Kidney epithelial cell (primary cell): Measurements from ENCODE around the gene BMPR1B. TPM values are rescaled to one million over a fixed set of nuclear protein-coding genes. Genes with fewer than 3 reads are reported as not detected.
"Not testable (repeated sequence)": the region's sequence is repeated elsewhere in the genome, so short reads cannot be mapped to it uniquely, and the experiment has no call there.

ENCODE experiments used
- DNase-seq: peaks from one replicate; pipeline ENCODE4 v3.0.0-alpha.2; 2010; ENCODE audit warnings: low read depth
- H3K27me3 ChIP-seq: 2 replicates; pipeline ENCODE4 v1.6.0; 2011; ENCODE audit warnings: low read length; ENCODE audit not compliant: control insufficient read depth, insufficient read depth
- H3K36me3 ChIP-seq: 2 replicates; pipeline ENCODE4 v1.5.1; 2011; ENCODE audit warnings: low read length; ENCODE audit not compliant: control insufficient read depth, insufficient read depth
- H3K4me3 ChIP-seq: 2 replicates; pipeline ENCODE4 v1.5.1; 2011; ENCODE audit warnings: low read depth, mild to moderate bottlenecking, control low read depth, low read length
- total RNA-seq: library from RNA; depleted of rRNA; stranded (reverse); fragments of >200 nt; gene quantifications from 2 replicates; pipeline ENCODE4 v1.2.3, GENCODE V29; 2015
- TF ChIP-seq, protein P1 (sequence below): IDR thresholded peaks from 2 replicates; pipeline ENCODE4 v1.5.1; 2011; ENCODE audit warnings: mild to moderate bottlenecking, moderate library complexity, low read length, control low read depth, inconsistent platforms; ENCODE audit not compliant: insufficient read depth, poor library complexity, severe bottlenecking

BMPR1B gene
- total RNA-seq, 1 donor from 2014 or later = 9.2 TPM

DNA sequence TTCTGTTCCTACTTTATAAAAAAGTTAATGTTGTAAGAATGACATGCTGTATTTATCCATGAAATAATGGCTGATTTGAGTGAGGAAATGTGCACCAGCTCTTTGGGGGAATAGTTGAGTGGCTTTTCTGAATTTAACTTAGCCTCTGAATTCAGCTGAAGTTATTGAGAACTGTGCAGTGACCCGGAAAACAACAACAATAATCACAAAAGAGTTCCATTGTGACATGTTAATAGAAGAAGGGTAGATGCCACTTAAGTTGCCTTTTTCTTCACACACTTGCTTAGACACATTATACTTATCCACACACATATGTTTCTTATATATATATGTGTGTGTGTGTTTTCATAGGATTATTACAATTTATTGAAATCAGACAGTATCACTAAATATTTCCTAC lies 301.2 kb downstream of the BMPR1B start:
- H3K27me3 ChIP-seq = no peaks in the 10 kb centered on the region
- no peak overlapping the region for H3K4me3 ChIP-seq
- H3K36me3 ChIP-seq = no peaks in the 10 kb centered on the region
- no peak for DNase-seq
- TF ChIP-seq, protein P1, sequence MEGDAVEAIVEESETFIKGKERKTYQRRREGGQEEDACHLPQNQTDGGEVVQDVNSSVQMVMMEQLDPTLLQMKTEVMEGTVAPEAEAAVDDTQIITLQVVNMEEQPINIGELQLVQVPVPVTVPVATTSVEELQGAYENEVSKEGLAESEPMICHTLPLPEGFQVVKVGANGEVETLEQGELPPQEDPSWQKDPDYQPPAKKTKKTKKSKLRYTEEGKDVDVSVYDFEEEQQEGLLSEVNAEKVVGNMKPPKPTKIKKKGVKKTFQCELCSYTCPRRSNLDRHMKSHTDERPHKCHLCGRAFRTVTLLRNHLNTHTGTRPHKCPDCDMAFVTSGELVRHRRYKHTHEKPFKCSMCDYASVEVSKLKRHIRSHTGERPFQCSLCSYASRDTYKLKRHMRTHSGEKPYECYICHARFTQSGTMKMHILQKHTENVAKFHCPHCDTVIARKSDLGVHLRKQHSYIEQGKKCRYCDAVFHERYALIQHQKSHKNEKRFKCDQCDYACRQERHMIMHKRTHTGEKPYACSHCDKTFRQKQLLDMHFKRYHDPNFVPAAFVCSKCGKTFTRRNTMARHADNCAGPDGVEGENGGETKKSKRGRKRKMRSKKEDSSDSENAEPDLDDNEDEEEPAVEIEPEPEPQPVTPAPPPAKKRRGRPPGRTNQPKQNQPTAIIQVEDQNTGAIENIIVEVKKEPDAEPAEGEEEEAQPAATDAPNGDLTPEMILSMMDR = no peak

DNA sequence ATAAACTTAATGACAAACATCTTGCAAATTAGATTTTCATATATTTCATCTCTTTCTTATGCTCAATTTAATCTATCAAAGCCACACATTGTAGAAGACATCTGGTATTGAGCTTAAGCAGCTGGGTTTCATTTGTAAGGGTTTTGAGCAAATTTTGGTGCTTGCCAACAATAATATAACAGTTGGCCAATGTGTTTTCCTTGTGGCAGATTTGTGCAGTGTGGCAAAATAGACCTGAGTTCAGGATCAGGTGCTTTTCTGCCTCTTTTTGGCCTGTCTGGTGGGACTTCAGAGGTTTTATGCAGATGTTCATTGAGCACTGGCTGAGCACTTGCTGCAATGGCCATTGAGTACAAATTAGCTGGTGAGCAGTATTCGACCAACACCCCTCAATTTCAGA lies 301.9 kb downstream of the BMPR1B start:
- Histone ChIP-seq H3K36me3 (no peaks in the 10 kb centered on the region), H3K4me3 (no peak overlapping the region), H3K27me3 (no peaks in the 10 kb centered on the region)
- no peak for DNase-seq
- TF ChIP-seq, protein P1 = no peak

DNA sequence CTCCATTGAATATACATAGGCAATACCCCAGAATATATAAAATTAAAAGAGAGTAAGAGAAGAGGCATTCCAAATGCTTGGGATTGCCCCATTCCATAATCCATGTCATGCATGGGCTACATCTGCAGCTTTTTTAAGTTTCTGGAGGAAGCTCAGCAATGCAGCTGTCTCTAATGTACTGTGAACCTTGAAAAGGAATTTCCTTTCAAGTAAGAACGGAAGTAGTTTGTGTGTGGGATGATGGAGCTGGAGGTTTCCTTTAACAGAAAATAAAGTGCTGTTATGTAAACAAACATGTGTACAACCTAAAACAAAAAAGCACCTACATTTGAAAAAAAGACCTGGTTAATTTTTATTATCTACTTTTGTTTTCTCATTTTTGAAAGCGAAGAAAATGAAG lies 303.5 kb downstream of the BMPR1B start:
- H3K27me3 ChIP-seq = no peaks in the 10 kb centered on the region
- peak; percentile 38 for DNase-seq
- no peaks in the 10 kb centered on the region for H3K36me3 ChIP-seq
- TF ChIP-seq, protein P1 = no peak
- H3K4me3 ChIP-seq = no peak overlapping the region

DNA sequence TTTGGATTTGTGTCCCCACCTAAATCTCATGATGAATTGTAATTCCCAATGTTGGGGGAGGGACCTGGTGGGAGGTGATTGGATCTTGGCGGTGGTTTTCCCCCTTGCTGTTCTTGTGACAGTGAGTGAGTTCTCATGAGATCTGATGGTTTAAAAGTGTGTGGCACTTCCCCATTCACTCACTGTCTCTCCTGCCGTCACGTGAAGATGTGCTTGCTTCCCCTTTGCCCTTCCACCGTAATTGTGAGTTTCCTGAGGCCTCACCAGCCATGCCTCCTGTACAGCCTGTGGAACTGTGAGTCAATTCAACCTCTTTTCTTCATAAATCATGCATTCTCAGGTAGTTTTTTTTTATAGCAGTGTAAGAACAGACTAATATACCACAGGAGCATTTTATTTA lies 304.0 kb downstream of the BMPR1B start:
- not testable (repeated sequence) for H3K36me3 ChIP-seq, H3K4me3 ChIP-seq, H3K27me3 ChIP-seq, DNase-seq

DNA sequence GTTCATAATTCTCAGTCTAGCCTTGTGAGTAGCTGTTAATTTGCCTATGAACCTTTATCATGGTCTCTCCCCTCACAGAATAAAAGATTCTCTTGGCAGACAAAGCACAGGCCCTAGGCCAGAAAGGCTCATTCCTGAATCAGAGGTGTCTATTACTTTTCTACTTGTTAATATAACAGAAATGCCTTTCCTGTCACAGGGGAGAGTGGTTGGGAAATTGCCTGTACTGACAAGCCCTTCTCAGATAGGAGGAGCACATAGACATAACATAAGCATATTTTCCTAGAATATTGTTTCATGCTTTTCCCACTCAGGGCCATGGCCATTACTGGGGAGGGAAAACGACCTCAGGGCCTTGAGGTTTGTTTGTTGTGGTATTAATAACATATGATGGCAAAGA lies 308.3 kb downstream of the BMPR1B start:
- DNase-seq = no peak
- TF ChIP-seq, protein P1 = no peak
- H3K4me3 ChIP-seq = no peak overlapping the region
- H3K27me3 ChIP-seq = no peaks in the 10 kb centered on the region
- H3K36me3 ChIP-seq = no peaks in the 10 kb centered on the region

DNA sequence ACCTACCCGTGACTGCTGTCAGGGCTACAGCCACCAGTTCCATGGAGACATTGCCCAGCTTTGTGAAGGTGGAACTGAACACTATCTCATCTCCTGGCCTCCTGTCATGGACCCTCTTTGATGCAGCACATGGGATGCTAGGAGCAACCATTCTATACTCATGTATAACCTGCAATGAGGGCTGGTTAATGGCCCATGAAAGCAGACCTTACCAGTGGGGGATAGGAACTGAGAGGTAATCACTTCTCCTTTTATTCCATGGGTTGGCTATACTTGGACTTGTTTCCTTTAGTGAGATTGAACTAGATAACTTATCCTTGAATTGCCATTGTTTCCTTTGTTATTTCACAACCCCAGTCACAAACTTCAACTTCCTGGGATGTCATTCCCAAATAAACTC lies 310.6 kb downstream of the BMPR1B start:
- Histone ChIP-seq H3K36me3 (no peaks in the 10 kb centered on the region), H3K27me3 (no peaks in the 10 kb centered on the region), H3K4me3 (no peak overlapping the region)
- DNase-seq = no peak
- TF ChIP-seq, protein P1 = no peak
